Lung microvascular endothelial cell (primary cell): ENCODE measurements around the gene APOC4. TPM values are rescaled to one million over a fixed set of nuclear protein-coding genes. Genes with fewer than 3 reads are reported as not detected.
"Not testable (repeated sequence)": the region's sequence is repeated elsewhere in the genome, so short reads cannot be mapped to it uniquely, and the experiment has no call there.

Experiments
- DNase-seq, 2 donors: peaks; one replicate each; pipeline versions ENCODE4 v3.0.0 to v3.0.0-alpha.2; 2010; ENCODE audit warnings: low read depth in 2 of 2
- total RNA-seq: library from RNA; depleted of rRNA; stranded (reverse); fragments of >200 nt; gene quantifications from 2 replicates; pipeline ENCODE4 v1.2.1, GENCODE V29; 2014

The APOC4 gene
- not detected in 2 replicates for total RNA-seq

- DNase-seq, result no peak
These were observed at the start of gene APOC4 for GRCh38 chr19:44942067-44942571. Gene APOC4 (plus strand): TSS chr19:44942237. CDS start chr19:44942278, 41 bp downstream.

GRCh38 chr19:44892932-44893331 lies 49.1 kb upstream of the APOC4 start:
- DNase-seq, result no peak

- DNase-seq, result no peak
These were observed 48.5 kb upstream of the APOC4 start for GRCh38 chr19:44893332-44894051.

GRCh38 chr19:44894052-44894400 lies 48.0 kb upstream of the APOC4 start:
- no peak for DNase-seq

- no peak for DNase-seq
These were observed 47.1 kb upstream of the APOC4 start for GRCh38 chr19:44894946-44895345.

- no peak for DNase-seq
These were observed 44.2 kb upstream of the APOC4 start for GRCh38 chr19:44897835-44898234.

- DNase-seq, result no peak
These were observed 41.5 kb upstream of the APOC4 start for GRCh38 chr19:44900328-44901244.

GRCh38 chr19:44903216-44903601 lies 38.8 kb upstream of the APOC4 start:
- DNase-seq, result no peak

GRCh38 chr19:44903602-44904425 lies 38.2 kb upstream of the APOC4 start:
- peak; percentile 58 to 61 for DNase-seq

- DNase-seq, result no peak
These were observed 37.5 kb upstream of the APOC4 start for GRCh38 chr19:44904426-44904994.

GRCh38 chr19:44905437-44906160 lies 36.4 kb upstream of the APOC4 start, which contains the start of gene APOE:
Gene APOE (plus strand): TSS chr19:44905796. CDS start chr19:44906625, 829 bp downstream.
- DNase-seq, result no peak

- DNase-seq, result no peak
These were observed 34.4 kb upstream of the APOC4 start for GRCh38 chr19:44907613-44908012.

- no peak for DNase-seq
These were observed 33.8 kb upstream of the APOC4 start for GRCh38 chr19:44908074-44908835.

GRCh38 chr19:44908836-44909261 lies 33.2 kb upstream of the APOC4 start:
- DNase-seq, result no peak

GRCh38 chr19:44909775-44910174 lies 32.3 kb upstream of the APOC4 start:
- DNase-seq, result no peak

GRCh38 chr19:44911896-44912295 lies 30.1 kb upstream of the APOC4 start:
- DNase-seq, result not testable (repeated sequence)

- DNase-seq, result no peak
These were observed 29.2 kb upstream of the APOC4 start for GRCh38 chr19:44912854-44913253.

GRCh38 chr19:44913512-44914432 lies 28.3 kb upstream of the APOC4 start:
- DNase-seq, result not testable (repeated sequence)
